ENCODE data around the gene BTNL2. TPM values are rescaled to one million over a fixed set of nuclear protein-coding genes. Genes with fewer than 3 reads are reported as not detected.
A peak's percentile ranks its signal among the peaks of the same experiment; 100 is the strongest.

The BTNL2 gene
- total RNA-seq, 4 donors from 2014 or later: not detected

- H3K4me3 ChIP-seq: no peak overlapping the region
- no peak overlapping the region for H3K27ac ChIP-seq
- 77% methylated on average over 8 of the region's 8 CpGs for whole genome bisulfite sequencing
- H3K4me1 ChIP-seq: no peaks in the 10 kb centered on the region
- no peak for DNase-seq (ENCODE audit: low spot score in 2 of 2)
- no peaks in the 10 kb centered on the region for H3K9me3 ChIP-seq
- H3K36me3 ChIP-seq: no peaks in the 10 kb centered on the region
- TF ChIP-seq POLR2AphosphoS5 (IDR thresholded peaks at IDR 0.05): no peak
- no peak for TF ChIP-seq CTCF (IDR thresholded peaks at IDR 0.05)
- TF ChIP-seq EP300 (IDR thresholded peaks at IDR 0.05): no peak
- TF ChIP-seq POLR2A (IDR thresholded peaks at IDR 0.05): no peak
- H3K27me3 ChIP-seq: peaks cover 39% of the 10 kb centered on the region
These were observed 4.2 kb downstream of the BTNL2 start for GRCh38 chr6:32402812-32403211.

GRCh38 chr6:32401284-32401963 lies 5.6 kb downstream of the BTNL2 start:
- H3K9me3 ChIP-seq: no peaks in the 10 kb centered on the region
- no peak for TF ChIP-seq CTCF (IDR thresholded peaks at IDR 0.05)
- TF ChIP-seq POLR2AphosphoS5 (IDR thresholded peaks at IDR 0.05): no peak
- no peak for TF ChIP-seq POLR2A (IDR thresholded peaks at IDR 0.05)
- no peak for TF ChIP-seq EP300 (IDR thresholded peaks at IDR 0.05)
- H3K27ac ChIP-seq: no peak overlapping the region
- WGBS: 28% methylated on average over 4 of the region's 4 CpGs
- no peaks in the 10 kb centered on the region for H3K4me1 ChIP-seq
- no peaks in the 10 kb centered on the region for H3K36me3 ChIP-seq
- DNase-seq (ENCODE audit: low spot score in 2 of 2): no peak
- H3K27me3 ChIP-seq: peaks cover 27% of the 10 kb centered on the region
- H3K4me3 ChIP-seq: no peak overlapping the region

- Histone ChIP-seq H3K4me1 (peaks cover 16% of the 10 kb centered on the region), H3K27me3 (no peaks in the 10 kb centered on the region), H3K9me3 (no peaks in the 10 kb centered on the region), H3K36me3 (no peaks in the 10 kb centered on the region), H3K4me3 (no peak overlapping the region), H3K27ac (no peak overlapping the region)
- DNase-seq (ENCODE audit: low spot score in 2 of 2): no peak
- TF ChIP-seq POLR2AphosphoS5 (IDR thresholded peaks at IDR 0.05) (no peak), EP300 (IDR thresholded peaks at IDR 0.05) (no peak), CTCF (IDR thresholded peaks at IDR 0.05) (no peak), POLR2A (IDR thresholded peaks at IDR 0.05) (no peak)
- 77% methylated on average over 7 of the region's 7 CpGs for WGBS
These were observed 9.6 kb downstream of the BTNL2 start for GRCh38 chr6:32397252-32397920.

- no peak for DNase-seq (ENCODE audit: low spot score in 2 of 2)
- no peaks in the 10 kb centered on the region for H3K36me3 ChIP-seq
- no peaks in the 10 kb centered on the region for H3K27me3 ChIP-seq
- H3K9me3 ChIP-seq: no peaks in the 10 kb centered on the region
- H3K27ac ChIP-seq: no peak overlapping the region
- peaks cover 16% of the 10 kb centered on the region for H3K4me1 ChIP-seq
- TF ChIP-seq POLR2A (IDR thresholded peaks at IDR 0.05) (no peak), EP300 (IDR thresholded peaks at IDR 0.05) (no peak), CTCF (IDR thresholded peaks at IDR 0.05) (no peak), POLR2AphosphoS5 (IDR thresholded peaks at IDR 0.05) (no peak)
- no peak overlapping the region for H3K4me3 ChIP-seq
- WGBS: 93% methylated on average over 10 of the region's 10 CpGs
These were observed 11.0 kb downstream of the BTNL2 start for GRCh38 chr6:32396028-32396427.

GRCh38 chr6:32393665-32394420 lies 13.1 kb downstream of the BTNL2 start:
- Histone ChIP-seq H3K27ac (peak overlapping the region; percentile 50), H3K4me1 (peaks cover 16% of the 10 kb centered on the region), H3K9me3 (no peaks in the 10 kb centered on the region), H3K4me3 (no peak overlapping the region), H3K27me3 (no peaks in the 10 kb centered on the region), H3K36me3 (no peaks in the 10 kb centered on the region)
- no peak for TF ChIP-seq EP300 (IDR thresholded peaks at IDR 0.05)
- peak in 1 of 3 donors; percentile 38 for TF ChIP-seq POLR2AphosphoS5 (IDR thresholded peaks at IDR 0.05)
- WGBS: 29% methylated on average over 7 of the region's 7 CpGs
- no peak for DNase-seq (ENCODE audit: low spot score in 2 of 2)
